GM23338 (cell line): ENCODE data around the gene NCAN.

Experiments used
- EZH2phosphoT487 ChIP-seq: fragments of 200-600 bp; sonication (generic); IDR thresholded peaks from one replicate; pipeline ENCODE4 v1.8.1; 2018; ENCODE audit warnings: antibody characterized with exemption; ENCODE audit not compliant: unreplicated experiment
- POLR2AphosphoS5 ChIP-seq: IDR thresholded peaks from 2 replicates; pipeline ENCODE4 v1.6.1; 2016; ENCODE audit warnings: antibody characterized with exemption, low read depth
- REST ChIP-seq: IDR thresholded peaks from one replicate; pipeline ENCODE4 v1.6.1; 2018; ENCODE audit warnings: antibody characterized with exemption; ENCODE audit not compliant: unreplicated experiment
- TF ChIP-seq, protein P1 (sequence below), 2 experiments: fragments of 200-600 bp in 1 of 2; sonication (generic) in 1 of 2; conservative IDR thresholded peaks; 2 replicates each; pipeline versions ENCODE4 v1.5.1 to v1.6.1; 2016 to 2017; ENCODE audit warnings: antibody characterized with exemption in 2 of 2, low read depth in 2 of 2, mild to moderate bottlenecking in 2 of 2, moderate library complexity in 1 of 2

DNA sequence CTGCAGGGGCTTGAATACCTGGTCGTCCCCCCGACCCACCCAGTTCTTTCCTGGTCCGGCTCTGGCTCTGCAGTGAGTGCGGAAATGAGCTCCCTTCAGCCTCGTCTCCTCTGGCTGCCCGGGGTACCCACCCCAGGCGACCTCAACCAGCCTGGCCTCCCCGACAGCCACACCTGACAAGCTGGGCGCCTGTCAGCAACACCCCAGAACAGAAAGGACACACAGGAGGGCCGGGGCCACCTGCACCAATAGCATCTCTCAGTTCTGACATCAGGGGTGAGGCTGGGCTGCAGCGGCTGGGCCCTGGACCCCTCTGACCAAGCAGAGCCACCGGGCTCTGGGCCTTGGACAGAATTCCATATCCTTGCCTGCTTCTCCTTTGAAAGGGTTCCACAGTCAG, 88.9 kb downstream of the NCAN start:
- TF ChIP-seq, protein P1, sequence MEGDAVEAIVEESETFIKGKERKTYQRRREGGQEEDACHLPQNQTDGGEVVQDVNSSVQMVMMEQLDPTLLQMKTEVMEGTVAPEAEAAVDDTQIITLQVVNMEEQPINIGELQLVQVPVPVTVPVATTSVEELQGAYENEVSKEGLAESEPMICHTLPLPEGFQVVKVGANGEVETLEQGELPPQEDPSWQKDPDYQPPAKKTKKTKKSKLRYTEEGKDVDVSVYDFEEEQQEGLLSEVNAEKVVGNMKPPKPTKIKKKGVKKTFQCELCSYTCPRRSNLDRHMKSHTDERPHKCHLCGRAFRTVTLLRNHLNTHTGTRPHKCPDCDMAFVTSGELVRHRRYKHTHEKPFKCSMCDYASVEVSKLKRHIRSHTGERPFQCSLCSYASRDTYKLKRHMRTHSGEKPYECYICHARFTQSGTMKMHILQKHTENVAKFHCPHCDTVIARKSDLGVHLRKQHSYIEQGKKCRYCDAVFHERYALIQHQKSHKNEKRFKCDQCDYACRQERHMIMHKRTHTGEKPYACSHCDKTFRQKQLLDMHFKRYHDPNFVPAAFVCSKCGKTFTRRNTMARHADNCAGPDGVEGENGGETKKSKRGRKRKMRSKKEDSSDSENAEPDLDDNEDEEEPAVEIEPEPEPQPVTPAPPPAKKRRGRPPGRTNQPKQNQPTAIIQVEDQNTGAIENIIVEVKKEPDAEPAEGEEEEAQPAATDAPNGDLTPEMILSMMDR (conservative IDR thresholded peaks at IDR 0.05; ENCODE audit: low read depth in 2 of 2) = no peak
- no peak for TF ChIP-seq REST
- TF ChIP-seq POLR2AphosphoS5 = no peak
- no peak for TF ChIP-seq EZH2phosphoT487
